Stimulated activated naive CD8-positive, alpha-beta T cell treated with anti-CD3 and anti-CD28 coated beads, Interleukin-15, Interleukin-2, amounts not matched to agents 100 ng/mL and 50 ng/mL, for 24 hours (primary cell): Measurements from ENCODE around the gene ATAD3A.

Experiments
- H3K27ac Mint-ChIP-seq: one replicate; pipeline ENCODE4 v1.8.0; 2021; ENCODE audit warnings: mild to moderate bottlenecking, mixed read lengths
- H3K27me3 Mint-ChIP-seq: one replicate; pipeline ENCODE4 v1.8.0; 2021; ENCODE audit warnings: mixed read lengths
- H3K36me3 Mint-ChIP-seq: one replicate; pipeline ENCODE4 v1.8.0; 2021; ENCODE audit warnings: low read depth, mixed read lengths
- H3K4me1 Mint-ChIP-seq: one replicate; pipeline ENCODE4 v1.8.0; 2021; ENCODE audit warnings: low read depth, mixed read lengths
- H3K4me3 Mint-ChIP-seq: one replicate; pipeline ENCODE4 v1.8.0; 2021; ENCODE audit warnings: mild to moderate bottlenecking, mixed read lengths
- H3K9me3 Mint-ChIP-seq: one replicate; pipeline ENCODE4 v1.8.0; 2021; ENCODE audit warnings: mixed read lengths

ATAD3A gene

DNA sequence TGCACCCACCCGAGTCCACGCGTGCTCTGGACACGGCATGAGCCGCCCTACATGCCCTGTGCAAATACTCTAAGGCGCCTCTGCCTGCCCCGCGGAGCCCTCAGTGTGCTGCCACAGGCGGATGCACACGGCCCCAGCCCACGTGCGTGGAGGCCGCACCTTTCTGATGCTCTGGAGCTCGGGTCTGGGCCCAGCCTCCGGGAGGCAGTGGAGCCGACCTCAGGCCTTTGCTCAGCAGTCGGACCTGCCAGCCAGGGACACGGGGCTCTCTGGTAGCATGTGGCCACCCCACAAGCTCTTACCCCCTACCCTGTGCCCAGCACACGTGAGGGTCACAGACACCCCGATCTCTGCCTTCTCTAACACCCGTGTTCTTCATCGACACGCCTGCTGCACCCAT is 26.4 kb downstream of the ATAD3A start:
- Mint-ChIP-seq H3K4me3 (no peak overlapping the region), H3K9me3 (no peaks in the 10 kb centered on the region), H3K27ac (no peak overlapping the region), H3K4me1 (peaks cover 5% of the 10 kb centered on the region), H3K27me3 (no peaks in the 10 kb centered on the region), H3K36me3 (peaks cover 8% of the 10 kb centered on the region)

- Mint-ChIP-seq H3K27ac (no peak overlapping the region), H3K36me3 (peaks cover 8% of the 10 kb centered on the region), H3K27me3 (no peaks in the 10 kb centered on the region), H3K9me3 (no peaks in the 10 kb centered on the region), H3K4me3 (no peak overlapping the region), H3K4me1 (peaks cover 5% of the 10 kb centered on the region)
Observed at GRCh38 chr1:1538989-1539309, 27.0 kb downstream of the ATAD3A start.

- Mint-ChIP-seq H3K4me3 (peak overlapping the region; percentile 39), H3K27ac (no peak overlapping the region), H3K4me1 (peaks cover 5% of the 10 kb centered on the region), H3K36me3 (peaks cover 8% of the 10 kb centered on the region), H3K9me3 (no peaks in the 10 kb centered on the region), H3K27me3 (no peaks in the 10 kb centered on the region)
Observed at GRCh38 chr1:1539310-1540089, 27.5 kb downstream of the ATAD3A start.

DNA sequence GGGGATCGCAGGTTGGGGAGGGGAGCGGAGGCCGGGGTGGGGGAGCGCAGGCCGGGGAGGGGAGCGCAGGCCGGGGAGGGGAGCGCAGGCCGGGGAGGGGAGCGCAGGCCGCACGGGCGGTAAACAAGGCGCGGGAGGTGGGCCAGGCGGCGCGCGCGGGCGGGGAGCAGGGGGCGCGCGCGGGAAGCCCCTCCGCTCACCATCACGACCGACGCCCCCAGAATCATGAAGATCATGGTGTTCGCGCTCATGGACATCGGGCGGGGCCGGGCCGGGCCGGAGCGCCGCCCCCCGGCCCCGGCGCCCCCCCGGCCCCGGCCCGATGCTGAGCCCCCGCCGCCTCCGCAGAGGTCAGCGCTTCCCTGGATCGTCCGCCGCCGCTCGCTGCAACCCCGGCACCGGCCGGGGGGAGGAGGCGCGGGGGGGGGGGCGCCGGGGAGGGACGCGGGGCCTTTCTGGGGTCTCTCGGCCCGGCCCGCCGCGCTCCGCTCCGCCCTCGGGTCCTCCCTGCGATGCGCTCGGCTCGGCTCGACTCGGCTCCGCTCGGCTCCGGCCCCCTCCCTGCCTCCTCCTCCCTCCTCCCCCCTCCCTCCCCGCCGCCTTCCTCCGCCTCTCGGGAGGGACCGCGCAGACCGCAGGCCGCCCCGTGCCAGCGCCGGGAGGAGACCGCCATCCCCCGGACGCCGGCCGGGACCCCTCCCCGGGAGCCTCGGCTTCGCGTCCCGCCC is 28.3 kb downstream of the ATAD3A start, which contains the start of gene TMEM240:
Gene TMEM240 (minus strand): TSS at position 535 of the 728 bp plus-strand sequence. CDS start 278 bp downstream, at position 257.
- H3K36me3 Mint-ChIP-seq = peaks cover 13% of the 10 kb centered on the region
- peaks cover 5% of the 10 kb centered on the region for H3K4me1 Mint-ChIP-seq
- H3K27ac Mint-ChIP-seq = no peak within 1 kb of the TSS
- no peaks in the 10 kb centered on the region for H3K9me3 Mint-ChIP-seq
- peak within 1 kb of the TSS; percentile 39 for H3K4me3 Mint-ChIP-seq
- H3K27me3 Mint-ChIP-seq = no peaks in the 10 kb centered on the region

GRCh38 chr1:1540818-1541628 is 29.1 kb downstream of the ATAD3A start:
- H3K36me3 Mint-ChIP-seq = peaks cover 13% of the 10 kb centered on the region

DNA sequence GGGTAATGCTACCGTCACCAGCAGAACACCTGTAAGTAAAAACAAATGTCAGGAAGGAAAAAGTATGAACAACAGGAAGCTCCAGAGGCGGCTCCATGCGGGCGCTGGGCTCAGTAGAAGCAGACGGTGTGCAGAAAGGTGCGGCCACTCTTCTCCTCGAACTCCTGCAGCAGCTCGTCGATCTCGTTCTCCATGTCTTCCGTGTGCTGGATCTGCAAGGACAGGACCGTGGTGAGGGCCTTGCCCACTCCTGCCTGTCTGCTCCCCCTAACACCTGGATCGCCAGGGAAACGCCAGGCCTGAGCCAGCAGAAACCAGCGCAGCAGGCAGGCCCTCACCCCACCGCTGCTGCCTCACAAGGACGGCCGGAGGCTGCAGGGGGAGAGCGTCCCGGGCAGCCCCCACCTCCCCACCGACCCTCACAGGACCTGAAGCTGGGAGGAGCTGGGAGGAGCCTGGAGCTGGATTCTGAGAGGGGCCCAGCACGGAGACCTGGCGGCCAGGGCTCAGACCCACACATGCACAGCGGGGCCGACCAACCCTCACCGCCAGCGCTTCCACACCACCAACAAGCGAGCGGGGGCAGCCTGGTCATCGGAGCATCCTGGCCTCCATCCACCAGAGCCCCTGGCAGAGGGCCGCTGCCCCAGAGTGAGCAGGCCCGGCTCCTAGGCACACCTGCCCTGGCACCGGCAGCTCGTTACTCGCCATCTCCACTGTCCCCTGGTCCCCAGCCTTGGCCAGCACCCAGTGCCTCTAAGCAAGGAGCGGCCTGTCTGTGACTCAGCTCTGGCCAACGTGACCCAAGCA is 30.2 kb downstream of the ATAD3A start:
- Mint-ChIP-seq H3K27me3 (no peaks in the 10 kb centered on the region), H3K36me3 (peaks cover 13% of the 10 kb centered on the region), H3K4me3 (no peak overlapping the region), H3K27ac (no peak overlapping the region), H3K9me3 (no peaks in the 10 kb centered on the region), H3K4me1 (peaks cover 5% of the 10 kb centered on the region)

More at GRCh38 chr1:1540818-1541628, 29.1 kb downstream of the ATAD3A start:
- H3K4me3 Mint-ChIP-seq = no peak overlapping the region
- H3K27me3 Mint-ChIP-seq = no peaks in the 10 kb centered on the region
- H3K4me1 Mint-ChIP-seq = peaks cover 5% of the 10 kb centered on the region
- no peaks in the 10 kb centered on the region for H3K9me3 Mint-ChIP-seq
- no peak overlapping the region for H3K27ac Mint-ChIP-seq

DNA sequence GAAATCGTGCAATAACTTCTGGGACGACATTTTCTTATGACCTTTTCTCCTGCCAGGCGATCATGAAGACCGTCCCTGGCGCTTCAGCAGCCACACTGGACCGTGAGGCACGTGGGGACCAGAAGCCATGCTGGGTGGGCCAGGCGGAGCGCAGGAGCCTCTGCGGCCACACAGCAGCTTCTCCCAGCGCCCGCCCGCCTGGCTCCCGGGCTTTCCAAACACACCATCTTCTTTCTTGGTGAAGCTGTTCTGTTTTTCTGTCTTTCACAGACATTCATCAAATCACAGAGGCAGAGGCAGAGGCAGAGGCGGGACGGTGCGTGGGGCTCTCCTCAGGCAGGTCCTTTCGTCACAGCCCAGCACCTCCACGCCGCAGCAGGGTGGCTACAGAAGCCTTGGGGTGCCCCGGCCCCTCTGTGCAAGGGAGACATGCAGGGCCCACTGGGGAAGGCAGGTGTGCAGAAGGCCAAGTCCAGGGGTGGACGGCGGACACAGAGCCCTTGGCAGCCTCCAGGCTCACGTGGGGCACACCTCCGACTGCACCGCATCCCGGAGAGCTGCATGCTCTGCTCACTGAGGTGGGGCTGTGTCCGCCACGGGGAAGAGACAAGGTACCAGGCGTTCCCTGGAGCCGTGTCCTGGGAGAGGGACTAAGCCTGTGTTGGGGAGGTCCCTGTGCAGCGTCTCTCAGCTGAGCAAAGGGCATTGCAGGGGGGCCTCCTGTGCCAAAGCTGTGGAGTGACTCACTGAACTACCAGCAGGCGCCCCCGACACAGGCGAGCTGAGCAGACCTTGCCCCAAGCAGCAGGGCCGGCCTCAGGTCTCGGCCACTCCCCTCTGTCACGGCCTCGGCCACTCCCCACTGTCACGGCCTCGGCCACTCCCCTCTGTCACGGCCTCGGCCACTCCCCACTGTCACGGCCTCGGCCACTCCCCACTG is 31.1 kb downstream of the ATAD3A start:
- Mint-ChIP-seq H3K4me3 (no peak overlapping the region), H3K4me1 (peaks cover 5% of the 10 kb centered on the region), H3K27ac (no peak overlapping the region), H3K27me3 (no peaks in the 10 kb centered on the region), H3K36me3 (peaks cover 13% of the 10 kb centered on the region), H3K9me3 (no peaks in the 10 kb centered on the region)

- H3K36me3 Mint-ChIP-seq = peaks cover 13% of the 10 kb centered on the region
- peaks cover 5% of the 10 kb centered on the region for H3K4me1 Mint-ChIP-seq
- H3K27ac Mint-ChIP-seq = no peak overlapping the region
- H3K9me3 Mint-ChIP-seq = no peaks in the 10 kb centered on the region
- no peak overlapping the region for H3K4me3 Mint-ChIP-seq
- H3K27me3 Mint-ChIP-seq = no peaks in the 10 kb centered on the region
Observed at GRCh38 chr1:1543706-1544099, 31.7 kb downstream of the ATAD3A start.

- H3K36me3 Mint-ChIP-seq = peaks cover 13% of the 10 kb centered on the region
- no peak overlapping the region for H3K4me3 Mint-ChIP-seq
- no peaks in the 10 kb centered on the region for H3K27me3 Mint-ChIP-seq
- H3K27ac Mint-ChIP-seq = no peak overlapping the region
- no peaks in the 10 kb centered on the region for H3K9me3 Mint-ChIP-seq
- H3K4me1 Mint-ChIP-seq = peaks cover 5% of the 10 kb centered on the region
Observed at GRCh38 chr1:1544544-1544943, 32.6 kb downstream of the ATAD3A start.

- Mint-ChIP-seq H3K9me3 (no peaks in the 10 kb centered on the region), H3K27me3 (no peaks in the 10 kb centered on the region), H3K4me3 (no peak overlapping the region), H3K27ac (no peak overlapping the region), H3K4me1 (peaks cover 5% of the 10 kb centered on the region), H3K36me3 (peaks cover 13% of the 10 kb centered on the region)
Observed at GRCh38 chr1:1545946-1546737, 34.2 kb downstream of the ATAD3A start.

- H3K9me3 Mint-ChIP-seq = no peaks in the 10 kb centered on the region
- peaks cover 5% of the 10 kb centered on the region for H3K36me3 Mint-ChIP-seq
- H3K27ac Mint-ChIP-seq = no peak overlapping the region
- H3K4me1 Mint-ChIP-seq = no peaks in the 10 kb centered on the region
- H3K4me3 Mint-ChIP-seq = no peak overlapping the region
- no peaks in the 10 kb centered on the region for H3K27me3 Mint-ChIP-seq
Observed at GRCh38 chr1:1547011-1547410, 35.0 kb downstream of the ATAD3A start.

- Mint-ChIP-seq H3K4me1 (no peaks in the 10 kb centered on the region), H3K27me3 (no peaks in the 10 kb centered on the region), H3K4me3 (no peak overlapping the region), H3K27ac (no peak overlapping the region), H3K36me3 (peaks cover 5% of the 10 kb centered on the region), H3K9me3 (no peaks in the 10 kb centered on the region)
Observed at GRCh38 chr1:1547476-1547875, 35.5 kb downstream of the ATAD3A start.

DNA sequence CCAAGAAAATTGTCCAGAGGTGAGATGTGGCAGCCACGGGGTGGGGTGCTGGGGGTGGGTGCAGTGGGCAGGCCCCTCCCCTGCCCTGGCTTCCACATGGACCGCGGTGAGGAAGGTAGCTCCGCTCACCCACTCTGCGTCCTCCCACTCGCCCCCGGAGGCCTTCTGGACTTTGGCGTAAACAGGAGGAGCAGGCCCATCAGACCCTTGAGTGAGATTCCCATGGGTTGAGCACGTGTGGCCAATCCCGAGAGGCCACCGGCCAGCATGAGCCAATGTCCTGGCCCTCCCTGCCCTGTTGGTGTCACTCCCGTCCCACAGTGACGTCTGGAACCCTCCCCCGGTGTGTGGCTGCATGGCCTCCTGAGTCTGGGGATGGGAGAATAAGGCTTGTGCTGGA is 36.6 kb downstream of the ATAD3A start:
- Mint-ChIP-seq H3K4me1 (no peaks in the 10 kb centered on the region), H3K4me3 (no peak overlapping the region), H3K36me3 (peaks cover 5% of the 10 kb centered on the region), H3K27ac (no peak overlapping the region), H3K9me3 (no peaks in the 10 kb centered on the region), H3K27me3 (no peaks in the 10 kb centered on the region)
